COR-L47 (cell line): Measurements from ENCODE around the gene TTC29.
"Not testable (repeated sequence)": the region's sequence is repeated elsewhere in the genome, so short reads cannot be mapped to it uniquely, and the experiment has no call there.

Source experiments
- DNase-seq: peaks from one replicate; lab custom pipeline; 2025; lab: John Stamatoyannopoulos, UW

TTC29 gene

DNA sequence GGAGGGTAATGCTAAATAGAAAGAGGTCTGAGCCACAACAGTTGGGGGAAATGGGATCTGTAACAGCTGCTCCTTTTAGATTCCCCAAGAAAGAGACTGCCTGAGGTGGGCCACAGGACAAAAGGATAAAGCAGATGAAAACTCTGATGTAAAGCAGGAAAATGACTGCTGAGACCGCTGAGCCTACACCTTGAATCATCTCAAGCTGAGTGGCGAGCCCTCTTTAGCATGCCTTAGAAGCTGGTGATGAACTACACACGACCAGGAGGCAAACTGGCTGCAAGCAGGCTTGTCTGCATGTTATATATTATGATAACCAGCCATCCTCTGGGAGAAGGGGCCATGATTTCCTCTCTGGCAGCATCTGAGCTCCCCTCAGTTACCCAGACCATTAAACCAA is 88.4 kb downstream of the TTC29 start:
- no peak for DNase-seq

DNA sequence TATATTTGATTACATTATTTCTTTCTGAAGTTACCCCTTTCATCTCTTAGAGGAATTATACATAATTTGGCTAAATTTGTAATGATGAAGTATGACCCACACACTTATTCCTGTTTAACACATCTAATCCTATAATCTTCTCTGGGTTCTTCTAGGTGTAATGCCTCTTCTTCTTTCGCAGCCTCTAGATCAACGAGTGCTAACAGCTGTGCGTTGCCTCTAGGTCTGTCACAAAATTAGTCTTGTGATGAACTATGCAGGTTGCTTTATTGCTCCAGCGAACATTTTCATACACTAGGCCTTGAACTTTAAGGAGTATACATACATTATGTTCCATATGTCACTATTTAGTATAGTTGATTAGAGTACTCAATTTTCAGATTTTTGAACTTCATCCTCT is 89.9 kb downstream of the TTC29 start:
- DNase-seq = no peak

DNA sequence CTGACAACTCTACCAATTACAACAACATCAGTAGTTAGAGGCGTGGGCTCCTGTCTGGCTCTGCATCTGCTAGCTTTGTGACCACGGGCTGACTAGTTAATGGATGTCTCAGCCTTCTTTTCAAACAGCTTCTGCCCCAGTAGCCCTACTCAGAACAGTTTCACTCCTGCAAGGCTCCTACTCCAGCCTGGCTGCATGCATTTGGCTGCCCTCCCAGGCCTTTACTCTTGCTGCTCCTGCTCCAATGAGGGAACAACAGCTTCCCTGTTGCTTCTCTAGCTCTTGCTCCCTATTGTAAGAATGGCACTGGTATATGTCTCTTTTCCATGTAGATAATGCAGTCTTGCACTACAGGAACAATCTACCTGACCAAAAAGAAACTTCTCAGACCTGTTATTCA is 93.3 kb downstream of the TTC29 start:
- DNase-seq = no peak

DNA sequence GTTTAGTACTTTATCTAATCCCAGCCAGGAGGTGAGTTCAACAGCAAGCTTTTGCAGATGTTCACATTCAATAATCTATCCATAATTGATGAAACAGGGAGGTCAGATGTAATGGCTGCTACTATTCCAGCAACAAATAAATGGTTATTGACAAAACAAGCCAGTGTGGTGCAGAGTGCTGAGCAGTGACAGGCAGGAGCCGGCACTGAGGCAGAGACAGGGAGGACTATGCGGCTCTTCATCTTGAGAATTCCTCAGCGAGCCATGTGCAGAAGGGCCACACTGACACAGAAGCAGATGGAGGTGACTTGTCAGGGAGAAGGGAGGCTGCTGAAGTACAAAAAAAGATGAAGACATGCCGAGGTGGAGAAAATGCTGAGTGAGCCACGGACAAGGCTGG is 98.3 kb downstream of the TTC29 start:
- no peak for DNase-seq

DNA sequence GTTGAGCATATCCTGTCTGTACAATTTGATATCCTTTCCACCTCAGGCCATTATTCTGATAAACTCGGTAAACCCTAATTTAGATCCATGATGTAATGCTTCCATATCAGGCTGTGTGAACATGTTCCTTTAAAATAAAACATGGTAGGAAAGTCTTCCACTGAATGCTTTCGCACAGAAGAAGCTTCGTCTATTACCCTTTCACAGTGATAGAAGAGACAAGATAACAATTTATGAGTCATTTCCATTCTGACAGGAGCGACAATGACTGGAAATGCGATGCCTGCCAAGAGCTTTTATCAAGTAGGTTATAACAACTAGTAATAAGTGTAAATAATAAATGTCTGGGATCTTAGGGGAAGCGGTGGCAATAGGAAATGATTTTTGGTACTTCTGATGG is 98.8 kb downstream of the TTC29 start:
- DNase-seq = no peak

DNA sequence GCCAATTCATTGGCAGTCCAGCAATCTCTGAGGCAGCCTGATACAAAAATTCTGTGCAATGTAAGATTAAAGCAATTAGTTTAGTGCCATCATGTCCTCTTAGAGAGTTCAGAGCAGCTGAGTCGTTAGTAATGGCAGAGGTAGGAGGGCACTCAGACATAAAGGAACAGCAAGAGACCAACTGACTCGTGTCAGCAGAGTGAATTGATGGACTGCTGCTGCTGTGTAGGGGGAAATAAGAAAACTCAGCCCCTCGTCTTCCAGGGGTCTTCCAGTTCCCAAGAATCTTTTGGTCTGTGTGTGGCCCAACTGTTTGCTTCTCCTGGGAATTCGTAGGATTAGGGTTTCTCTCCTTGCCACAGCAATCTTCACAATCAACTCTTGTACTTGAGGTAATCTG is 100.9 kb downstream of the TTC29 start:
- DNase-seq = no peak

DNA sequence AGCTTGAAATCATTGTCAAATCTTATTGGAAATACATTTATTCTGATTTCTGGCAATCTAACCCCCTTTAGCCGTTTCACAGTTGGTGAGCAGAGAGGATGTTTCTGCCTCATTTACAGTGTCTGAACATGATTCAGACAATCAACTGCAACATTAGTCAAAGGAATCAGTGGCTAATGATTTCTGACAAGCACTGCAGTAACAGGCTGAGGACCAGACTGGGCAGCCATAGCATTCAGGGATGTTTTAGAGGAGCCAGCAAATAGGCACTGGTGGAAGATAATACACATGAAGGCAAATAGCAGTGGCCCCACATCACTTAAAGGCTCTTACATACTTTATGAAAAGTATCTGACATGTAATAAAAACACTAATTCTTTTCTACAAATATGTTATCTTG is 102.8 kb downstream of the TTC29 start:
- no peak for DNase-seq

DNA sequence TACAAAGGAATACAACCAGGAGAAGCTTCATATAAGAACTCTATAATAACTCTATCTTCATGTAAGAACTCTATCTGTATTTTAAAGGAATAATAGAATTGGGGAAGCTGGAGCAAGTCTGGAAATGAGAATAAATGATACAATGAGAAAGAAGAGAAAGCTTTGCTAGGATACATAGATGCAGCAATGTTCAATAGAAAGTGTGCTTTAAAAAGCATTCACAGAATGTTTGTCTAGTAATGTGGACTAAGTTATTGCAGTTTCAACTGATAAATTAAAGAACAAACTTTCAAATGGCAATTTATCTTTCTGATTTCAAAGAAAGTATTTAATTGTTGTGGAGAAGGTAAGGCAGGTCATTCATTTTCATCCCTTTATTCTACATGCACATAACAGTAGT is 104.9 kb downstream of the TTC29 start:
- no peak for DNase-seq

DNA sequence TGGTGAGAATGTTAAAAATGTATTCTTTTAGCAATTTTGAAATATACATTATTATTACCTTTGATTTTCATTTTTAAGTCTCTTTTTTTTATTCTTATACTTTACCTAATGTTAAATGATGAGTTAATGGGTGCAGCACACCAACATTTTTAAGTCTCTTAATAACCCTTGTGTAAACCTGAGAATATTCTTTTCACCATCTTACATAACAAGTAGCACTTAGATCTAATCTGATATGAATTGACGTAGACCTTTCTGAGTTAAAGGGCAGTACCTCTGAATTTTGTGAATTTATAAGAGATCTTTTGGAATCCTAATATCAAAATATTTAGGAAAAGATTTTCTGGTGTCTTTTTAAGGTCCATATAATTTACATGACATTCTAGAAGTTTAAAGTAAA is 110.6 kb downstream of the TTC29 start:
- no peak for DNase-seq

DNA sequence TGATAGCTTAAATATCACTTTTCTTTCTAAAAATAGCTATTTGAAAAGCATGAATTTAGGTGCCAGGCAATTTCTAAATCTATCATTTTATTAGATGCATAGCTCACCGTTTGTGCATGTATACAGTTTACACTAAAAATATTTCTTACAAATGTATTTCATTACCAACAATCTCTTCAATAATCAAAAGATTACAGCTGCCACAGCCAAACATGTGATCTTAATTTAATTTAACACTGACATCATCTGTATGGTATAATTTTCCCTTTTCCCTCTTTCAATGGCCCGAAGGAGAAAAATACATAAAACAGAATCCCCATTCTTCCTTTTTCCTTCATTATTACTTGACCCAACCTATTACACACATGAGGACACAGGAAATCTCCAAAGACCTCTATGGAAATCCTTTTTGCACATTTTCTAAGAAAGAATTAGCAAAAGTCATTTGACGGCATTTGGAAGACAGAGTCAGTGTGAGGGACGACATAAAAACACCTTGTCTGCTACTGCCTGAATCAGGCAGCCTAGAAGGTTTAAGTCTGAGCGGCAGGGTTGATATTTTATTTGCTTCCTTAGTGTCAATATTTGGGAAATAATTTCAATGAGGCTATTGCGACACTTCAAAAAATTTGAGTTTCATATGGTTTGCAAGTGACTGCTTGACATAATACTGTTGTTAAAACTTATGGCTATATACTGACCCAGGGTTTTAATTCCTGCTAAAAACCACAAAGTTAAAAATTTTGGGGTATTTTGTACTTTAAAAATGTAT is 111.2 kb downstream of the TTC29 start:
- no peak for DNase-seq

DNA sequence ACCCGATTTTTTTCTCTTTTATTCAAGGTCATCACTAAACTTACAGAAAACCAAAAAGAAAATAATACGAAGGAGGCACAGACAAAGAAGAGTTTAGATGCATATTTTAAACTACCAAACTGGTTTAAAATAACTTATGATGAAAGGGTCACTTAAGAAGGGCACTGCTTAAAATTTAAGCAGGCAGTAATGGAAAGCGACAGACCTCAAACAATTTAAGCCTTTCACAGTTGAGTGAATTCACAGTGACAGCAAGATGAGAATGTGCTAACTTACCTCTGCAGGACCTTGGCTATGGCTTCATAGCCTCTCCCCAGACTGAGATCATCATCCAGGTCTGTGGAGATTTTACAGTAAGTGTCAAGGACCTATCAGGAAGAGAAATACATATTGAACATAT is 112.1 kb downstream of the TTC29 start:
- DNase-seq = no peak

DNA sequence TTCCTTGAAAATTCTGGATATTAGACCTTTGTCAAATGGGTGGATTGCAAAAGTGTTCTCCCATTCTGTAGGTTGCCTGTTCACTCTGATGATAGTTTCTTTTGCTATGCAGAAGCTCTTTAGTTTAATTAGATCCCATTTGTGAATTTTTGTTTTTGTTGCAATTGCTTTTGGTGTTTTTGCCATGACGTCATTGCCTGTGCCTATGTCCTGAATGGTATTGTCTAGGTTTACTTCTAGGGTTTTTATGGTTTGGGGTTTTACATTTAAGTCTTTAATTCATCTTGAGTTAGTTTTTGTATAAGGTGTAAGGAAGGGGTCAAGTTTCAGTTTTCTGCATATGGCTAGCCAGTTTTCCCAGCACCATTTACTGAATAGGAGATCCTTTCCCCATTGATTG is 122.7 kb downstream of the TTC29 start:
- DNase-seq = not testable (repeated sequence)

DNA sequence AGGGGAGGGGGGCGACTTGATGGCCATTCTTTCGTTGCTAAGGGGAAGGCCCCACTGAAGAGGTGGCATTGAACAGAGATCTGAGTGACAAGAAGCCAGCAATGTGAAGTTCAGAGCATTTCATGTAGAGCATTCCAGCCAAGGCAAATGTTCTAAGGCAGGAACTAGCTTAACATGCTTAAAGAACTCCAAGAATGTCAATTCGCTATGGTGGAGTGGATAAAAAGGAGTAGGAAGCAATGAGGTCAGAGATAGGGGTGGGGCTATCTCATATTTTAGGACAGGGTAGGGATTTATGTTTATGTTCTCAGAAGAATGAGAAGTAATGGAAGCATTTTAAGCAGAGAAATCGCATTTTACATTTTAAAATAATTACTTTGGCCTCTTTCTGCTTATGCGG is 130.9 kb downstream of the TTC29 start:
- DNase-seq = no peak

DNA sequence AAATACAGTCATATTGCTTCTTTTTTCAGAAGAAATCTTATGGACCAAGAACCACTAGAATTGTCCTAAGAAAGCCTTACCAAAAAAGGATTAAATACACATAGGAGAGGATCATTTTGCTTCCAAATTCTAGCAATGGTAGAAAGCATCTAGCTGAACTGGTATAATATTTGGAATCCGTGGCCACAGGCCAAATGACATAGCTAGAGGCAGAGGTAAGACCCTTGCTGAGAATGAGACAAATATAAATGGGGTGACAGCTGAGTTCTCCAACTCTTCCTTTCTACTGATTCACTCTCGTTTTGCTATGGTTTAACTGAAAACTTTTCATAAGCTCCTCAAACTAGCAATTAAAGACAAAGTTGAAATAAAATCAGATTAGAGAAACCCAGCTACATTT is 150.0 kb downstream of the TTC29 start:
- no peak for DNase-seq

DNA sequence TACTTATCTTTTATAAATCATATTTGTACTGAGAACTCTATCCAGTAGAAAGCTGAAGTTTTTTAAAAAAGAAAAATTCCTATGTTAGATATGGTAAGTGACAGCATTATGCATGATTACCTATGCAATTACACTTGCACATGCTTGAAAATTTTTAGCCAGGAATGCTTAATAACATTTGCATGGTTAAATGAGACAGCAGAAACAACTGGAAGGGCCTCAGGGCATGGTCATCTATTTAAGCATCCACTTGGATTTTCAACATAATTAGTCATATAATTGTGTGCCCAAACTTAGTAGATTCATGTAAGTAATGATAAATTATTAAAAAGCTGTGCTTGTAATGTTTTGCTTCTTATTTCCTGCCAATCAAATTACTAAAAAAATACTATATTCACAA is 151.9 kb downstream of the TTC29 start:
- no peak for DNase-seq

DNA sequence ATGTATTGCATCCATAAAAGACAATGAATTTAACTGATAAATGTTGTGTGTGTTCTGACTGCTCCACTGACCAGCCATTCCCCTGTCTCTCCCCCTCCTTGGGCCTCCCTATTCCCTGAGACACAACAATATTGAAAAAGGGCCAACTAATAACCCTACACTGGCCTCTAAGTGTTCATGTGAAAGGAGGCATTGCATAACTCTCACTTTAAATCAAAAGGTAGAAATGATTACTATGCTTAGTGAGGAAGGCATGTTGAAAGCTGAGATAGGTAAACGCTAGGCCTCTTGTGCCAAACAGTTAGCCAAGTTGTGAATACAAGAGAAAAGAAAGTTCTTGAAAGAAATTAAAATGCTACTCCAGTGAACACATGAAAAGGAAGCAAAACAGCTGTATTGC is 154.2 kb downstream of the TTC29 start:
- no peak for DNase-seq

DNA sequence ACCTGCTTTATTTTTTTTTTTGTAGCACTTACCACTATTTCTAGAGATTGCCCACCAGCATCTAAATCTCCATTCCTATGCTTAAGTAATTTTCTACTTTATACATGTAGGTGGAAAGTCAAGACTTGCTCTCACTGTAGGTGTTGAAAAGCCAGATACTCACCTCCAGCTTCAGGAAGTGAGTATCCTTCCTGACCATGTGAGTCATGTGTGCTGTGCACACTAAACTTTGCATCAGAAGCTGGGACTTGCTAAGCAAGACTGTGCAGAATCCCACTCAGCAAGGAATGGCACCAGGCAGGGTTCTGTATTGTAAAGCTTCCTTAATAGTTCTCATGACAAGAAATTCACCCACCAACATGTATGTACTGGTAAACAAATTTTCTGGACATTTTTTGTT is 155.1 kb downstream of the TTC29 start:
- no peak for DNase-seq

DNA sequence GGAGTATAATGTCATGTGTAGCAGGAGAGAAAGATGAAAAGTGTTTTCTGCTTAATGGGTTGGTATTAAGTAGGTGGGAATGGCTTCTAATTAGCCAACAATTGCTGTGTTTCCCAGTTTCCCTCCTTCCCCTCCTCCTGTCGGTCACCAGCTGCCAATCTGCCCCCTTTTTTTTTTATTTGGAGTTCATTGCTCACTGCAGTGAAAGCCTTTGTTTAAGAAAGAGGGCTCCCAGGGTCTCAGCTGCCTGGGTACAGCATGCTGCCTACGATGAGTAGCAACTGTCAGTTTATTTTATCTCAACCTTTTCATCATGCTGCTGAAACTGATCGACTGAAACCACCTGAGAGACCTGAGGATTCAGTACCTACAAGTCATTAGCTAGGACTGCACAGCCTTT is 157.9 kb downstream of the TTC29 start:
- DNase-seq = no peak

DNA sequence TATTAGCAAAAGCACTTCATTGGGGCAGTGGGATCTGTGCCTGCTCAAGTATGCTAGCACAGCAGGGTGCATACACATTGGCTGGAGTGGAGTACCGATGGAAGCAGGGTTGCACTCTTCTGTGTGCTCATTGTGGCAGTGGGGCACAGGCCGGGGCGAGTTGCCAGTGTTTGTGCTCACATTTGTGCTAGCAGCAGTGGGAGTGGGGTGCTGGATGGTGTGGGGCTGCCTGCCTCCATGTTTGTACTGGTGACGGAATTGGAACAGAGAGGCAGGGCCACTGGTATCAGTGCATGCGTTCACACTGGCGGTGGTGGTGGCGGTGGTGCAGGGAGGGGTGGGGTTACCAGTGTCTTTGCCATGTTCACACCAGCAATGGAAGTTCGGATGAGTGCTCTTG is 169.0 kb downstream of the TTC29 start:
- no peak for DNase-seq

DNA sequence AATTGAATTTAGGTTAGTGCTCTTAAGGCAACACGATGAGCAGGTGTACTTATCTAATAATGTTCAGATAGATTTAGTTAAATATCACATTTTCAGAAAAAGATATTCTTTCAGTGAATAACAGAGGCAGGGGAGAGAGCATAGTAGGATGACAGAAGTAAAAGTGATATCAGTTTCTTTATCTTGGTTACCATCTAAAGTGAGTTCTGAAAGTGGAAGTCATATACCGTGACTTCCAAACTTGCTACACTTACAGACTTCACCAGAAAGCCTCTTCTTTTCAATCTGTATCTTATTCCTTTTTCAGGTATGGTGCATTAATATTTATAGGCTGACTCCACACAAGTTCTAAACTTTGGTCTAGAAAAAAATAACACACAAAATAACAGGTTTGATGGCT is 182.1 kb downstream of the TTC29 start:
- DNase-seq = no peak

DNA sequence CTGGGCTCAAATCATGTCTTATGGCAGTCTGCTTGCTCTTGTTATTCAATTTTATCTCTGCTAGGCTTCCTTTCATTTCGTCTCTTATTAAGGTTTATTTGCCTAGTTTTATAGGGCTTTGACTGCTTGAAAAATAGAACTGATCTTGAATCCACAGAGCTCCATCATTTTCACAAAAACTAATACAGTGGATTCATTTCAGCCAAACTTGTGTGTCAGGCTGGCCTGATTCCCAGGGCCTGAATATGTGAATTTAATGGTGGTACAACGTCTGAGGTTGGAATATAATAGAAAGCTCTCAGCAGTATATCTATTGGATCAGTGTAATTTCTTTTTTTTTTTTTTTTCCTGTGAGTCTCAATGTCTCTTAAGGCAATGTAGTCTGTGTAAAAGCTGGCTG is 183.6 kb downstream of the TTC29 start:
- DNase-seq = peak; percentile 4

DNA sequence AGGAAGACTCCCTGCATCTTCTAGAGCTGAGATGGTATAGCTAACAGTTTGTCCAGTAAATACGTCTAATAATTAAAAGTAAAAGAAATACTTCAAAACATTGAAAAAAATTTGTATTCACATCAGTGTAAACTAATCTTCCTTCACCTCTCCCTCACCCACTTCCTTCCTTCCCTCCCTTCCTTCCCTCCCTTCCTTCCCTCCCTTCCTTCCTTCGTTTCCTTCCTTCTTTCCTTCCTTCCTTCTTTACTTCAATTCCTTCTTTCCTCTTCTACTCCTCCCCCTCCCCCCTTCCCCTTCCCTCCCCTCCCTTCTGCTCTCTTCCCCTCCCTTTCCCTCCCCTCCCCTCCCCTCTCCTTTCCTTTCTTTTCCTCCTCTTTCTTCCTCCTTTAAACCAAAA is 203.2 kb downstream of the TTC29 start:
- DNase-seq = no peak

DNA sequence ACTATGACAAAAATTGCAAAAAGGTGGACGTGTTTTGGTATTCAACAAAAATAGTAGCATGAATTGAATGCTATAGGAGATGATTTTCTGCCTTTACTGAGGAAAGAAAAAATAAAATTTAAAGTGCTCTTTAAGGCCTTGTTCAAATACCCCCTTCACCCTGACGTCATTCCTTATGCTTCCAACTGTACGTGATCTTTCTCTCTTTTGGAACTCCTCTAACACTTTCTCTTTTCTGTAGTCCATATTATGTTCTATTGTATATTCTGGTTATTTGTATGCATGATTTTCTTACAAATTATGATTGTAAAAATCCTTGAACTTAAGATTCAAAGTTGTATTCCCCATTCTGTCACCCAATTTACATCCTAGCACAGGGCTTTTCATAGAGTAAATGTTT is 206.5 kb downstream of the TTC29 start:
- DNase-seq = no peak

DNA sequence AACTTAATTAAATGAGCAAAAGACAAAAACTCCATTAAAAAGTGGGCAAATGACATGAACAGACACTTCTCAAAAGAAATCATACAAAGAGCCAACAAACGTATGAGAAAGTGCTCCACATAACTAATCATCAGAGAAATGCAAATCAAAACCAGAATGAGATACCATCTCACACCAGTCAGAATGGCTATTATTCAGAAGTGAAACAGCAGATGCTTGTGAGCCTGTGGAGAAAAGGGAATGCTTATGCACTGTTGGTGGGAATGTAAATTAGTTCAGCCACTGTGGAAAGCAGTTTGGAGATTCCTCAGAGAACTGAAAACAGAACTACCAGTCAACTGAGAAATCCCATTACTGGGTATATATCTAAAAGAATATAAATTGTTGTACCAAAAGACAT is 222.1 kb downstream of the TTC29 start:
- DNase-seq = not testable (repeated sequence)

DNA sequence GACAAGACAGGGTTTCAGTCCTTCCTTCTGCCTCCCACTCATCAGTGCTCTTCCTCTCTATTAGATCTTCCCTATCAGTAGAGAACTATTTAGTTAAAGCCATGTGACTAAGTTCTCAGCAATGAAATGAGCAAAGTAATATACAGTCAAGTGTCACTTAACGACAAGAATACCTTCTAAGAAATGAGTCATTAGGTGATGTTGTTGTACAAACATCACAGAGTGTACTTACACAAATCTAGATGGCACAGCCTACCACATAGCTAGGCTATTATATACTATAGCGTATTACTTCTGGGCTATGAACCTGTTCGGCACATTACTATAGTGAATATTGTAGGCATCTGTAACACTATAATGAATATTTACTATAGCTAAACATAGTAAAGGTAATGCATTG is 235.7 kb downstream of the TTC29 start:
- DNase-seq = no peak
